Neural progenitor cell (in vitro differentiated cells): ENCODE measurements around the gene PLCL1.

Source experiments
- EZH2 ChIP-seq: fragments of 200-600 bp; sonication (generic); IDR thresholded peaks from 2 replicates; pipeline ENCODE4 v1.6.1; 2017; ENCODE audit warnings: antibody characterized with exemption, mild to moderate bottlenecking, moderate library complexity
- EZH2phosphoT487 ChIP-seq: fragments of 200-600 bp; sonication (generic); IDR thresholded peaks from 2 replicates; pipeline ENCODE4 v1.6.1; 2017; ENCODE audit warnings: antibody characterized with exemption
- TF ChIP-seq, protein P1 (sequence below): fragments of 200-600 bp; sonication (generic); IDR thresholded peaks from 2 replicates; pipeline ENCODE4 v1.5.1; 2017; ENCODE audit warnings: antibody characterized with exemption, mild to moderate bottlenecking

DNA sequence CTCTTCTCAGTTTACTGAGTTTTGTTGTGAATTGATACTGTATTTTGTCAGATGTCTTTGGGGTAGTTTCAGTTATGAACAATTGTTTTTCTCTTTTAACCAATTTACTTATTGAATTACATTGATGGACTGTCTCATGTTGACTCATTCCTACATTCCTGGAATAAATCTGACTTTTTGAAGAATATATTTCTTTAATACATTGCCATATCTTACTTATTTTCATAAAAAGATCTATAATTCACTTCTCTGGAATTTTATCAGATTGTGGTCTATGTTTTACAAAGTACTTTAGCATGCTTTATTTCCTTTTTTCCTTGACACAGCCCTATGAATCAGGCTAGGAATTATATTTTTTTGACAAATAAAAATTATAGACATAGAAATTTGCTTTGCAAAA is 268.3 kb downstream of the PLCL1 start:
- TF ChIP-seq EZH2 (no peak), EZH2phosphoT487 (no peak)
- TF ChIP-seq, protein P1, sequence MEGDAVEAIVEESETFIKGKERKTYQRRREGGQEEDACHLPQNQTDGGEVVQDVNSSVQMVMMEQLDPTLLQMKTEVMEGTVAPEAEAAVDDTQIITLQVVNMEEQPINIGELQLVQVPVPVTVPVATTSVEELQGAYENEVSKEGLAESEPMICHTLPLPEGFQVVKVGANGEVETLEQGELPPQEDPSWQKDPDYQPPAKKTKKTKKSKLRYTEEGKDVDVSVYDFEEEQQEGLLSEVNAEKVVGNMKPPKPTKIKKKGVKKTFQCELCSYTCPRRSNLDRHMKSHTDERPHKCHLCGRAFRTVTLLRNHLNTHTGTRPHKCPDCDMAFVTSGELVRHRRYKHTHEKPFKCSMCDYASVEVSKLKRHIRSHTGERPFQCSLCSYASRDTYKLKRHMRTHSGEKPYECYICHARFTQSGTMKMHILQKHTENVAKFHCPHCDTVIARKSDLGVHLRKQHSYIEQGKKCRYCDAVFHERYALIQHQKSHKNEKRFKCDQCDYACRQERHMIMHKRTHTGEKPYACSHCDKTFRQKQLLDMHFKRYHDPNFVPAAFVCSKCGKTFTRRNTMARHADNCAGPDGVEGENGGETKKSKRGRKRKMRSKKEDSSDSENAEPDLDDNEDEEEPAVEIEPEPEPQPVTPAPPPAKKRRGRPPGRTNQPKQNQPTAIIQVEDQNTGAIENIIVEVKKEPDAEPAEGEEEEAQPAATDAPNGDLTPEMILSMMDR = no peak
